Measurements from ENCODE around the gene PPIG. TPM values are rescaled to one million over a fixed set of nuclear protein-coding genes. Genes with fewer than 3 reads are reported as not detected.
"Not testable (repeated sequence)": the region's sequence is repeated elsewhere in the genome, so short reads cannot be mapped to it uniquely, and the experiment has no call there.

The PPIG gene
- total RNA-seq (10 to 100 TPM; 18.8 to 29.7 TPM), polyA plus RNA-seq (10 to 100 TPM; 15.2 to 49.3 TPM)

DNA sequence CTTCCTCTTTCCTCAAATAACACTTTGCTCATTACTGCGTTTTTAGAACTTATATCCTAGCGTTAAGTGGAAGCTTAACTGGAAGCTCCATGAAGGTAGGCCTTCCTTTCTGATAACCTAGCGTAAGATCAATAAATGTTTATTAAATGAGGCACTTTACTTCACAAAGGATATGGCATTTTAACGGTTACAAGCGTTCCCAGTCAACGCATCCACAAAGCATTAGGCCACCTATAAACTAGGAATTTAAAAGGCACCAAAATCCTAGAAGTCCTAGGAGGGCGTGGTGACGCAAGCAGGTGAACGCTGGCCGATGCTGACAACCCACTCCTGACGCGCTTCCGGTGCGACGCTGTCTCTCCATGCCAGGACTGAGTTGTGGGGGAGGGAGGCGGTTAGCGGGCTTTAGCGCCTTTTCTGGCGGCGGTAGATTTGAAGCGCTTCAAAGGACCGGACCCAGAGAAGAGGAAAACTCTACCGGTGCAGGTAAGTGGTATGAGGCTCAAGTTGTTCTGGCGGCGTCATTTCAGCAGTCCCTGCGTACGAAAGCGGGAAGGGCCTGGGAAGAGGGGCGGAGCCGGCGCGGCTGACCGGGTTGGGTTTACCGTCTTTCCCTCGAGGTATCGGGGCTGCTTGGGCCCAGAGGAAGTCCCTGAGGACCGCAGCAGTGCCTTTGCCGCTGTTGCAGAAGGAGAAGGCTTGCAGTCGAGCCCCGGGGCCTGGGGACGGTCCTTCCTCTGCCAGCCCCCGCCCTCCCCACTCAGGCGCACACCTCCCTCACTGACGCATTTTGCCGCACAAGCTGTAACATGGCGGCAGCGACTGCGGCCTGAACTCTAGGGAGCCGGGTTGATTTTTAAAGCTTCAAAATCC, at the start of gene PPIG:
PPIG (plus strand) TSS at position 347 of the 873 bp plus-strand sequence. CDS start 19,691 bp downstream, outside the sequence.
- H3K36me3 ChIP-seq (ENCODE audit: control insufficient read depth in 4 of 4, insufficient read depth in 3 of 4, low read depth in 1 of 4, low read length in 3 of 4): no peaks in the 10 kb centered on the region
- H3K27ac ChIP-seq (ENCODE audit: low read depth in 1 of 2, low read length in 2 of 2): peak within 1 kb of the TSS; percentile 85 to 97
- no peaks in the 10 kb centered on the region for H3K27me3 ChIP-seq (ENCODE audit: control insufficient read depth in 4 of 4, insufficient read depth in 4 of 4, low read length in 3 of 4)
- H3K4me1 ChIP-seq (ENCODE audit: control insufficient read depth in 4 of 4, insufficient read depth in 4 of 4, low read length in 3 of 4): peaks cover 8 to 18% (median 12%) of the 10 kb centered on the region in 4 donors
- peak within 1 kb of the TSS; percentile 94 to 96 for H3K9ac ChIP-seq (ENCODE audit: low read depth in 1 of 2, low read length in 2 of 2)
- DNase-seq (ENCODE audit: low spot score): peak; percentile 88
- 4% methylated on average over 49 of the region's 49 CpGs for WGBS
- H3K9me3 ChIP-seq (ENCODE audit: control insufficient read depth in 4 of 4, low read length in 3 of 4): no peaks in the 10 kb centered on the region
- TF ChIP-seq FOXA1 (IDR thresholded peaks at IDR 0.05): peak; percentile 12
- no peak for TF ChIP-seq RAD21 (IDR thresholded peaks at IDR 0.05)
- no peak for TF ChIP-seq ZBTB33 (IDR thresholded peaks at IDR 0.05)
- TF ChIP-seq CTCF (IDR thresholded peaks at IDR 0.05; ENCODE audit: low read depth, low read length, missing input control): no peak
- no peak for TF ChIP-seq FOXA2 (IDR thresholded peaks at IDR 0.05)
- TF ChIP-seq YY1 (IDR thresholded peaks at IDR 0.05): peak; percentile 97
- peak; percentile 14 to 33 for TF ChIP-seq RXRA (IDR thresholded peaks at IDR 0.05)
- peak in 1 of 2 donors; percentile 32 for TF ChIP-seq EGR1 (IDR thresholded peaks at IDR 0.05; ENCODE audit: low read depth in 2 of 2)
- TF ChIP-seq NR2F2 (IDR thresholded peaks at IDR 0.05): no peak
- TF ChIP-seq REST (IDR thresholded peaks at IDR 0.05): peak; percentile 31
- TF ChIP-seq GABPA (IDR thresholded peaks at IDR 0.05 in 1 of 2, conservative IDR thresholded peaks at IDR 0.05 in 1 of 2): peak; percentile 84 to 95
- TF ChIP-seq HNF4G (IDR thresholded peaks at IDR 0.05): no peak
- TF ChIP-seq SP1 (IDR thresholded peaks at IDR 0.05): peak; percentile 57
- peak; percentile 89 for TF ChIP-seq ATF3 (IDR thresholded peaks at IDR 0.05)
- TF ChIP-seq TAF1 (conservative IDR thresholded peaks at IDR 0.05): peak; percentile 81
- peak; percentile 5 to 31 for TF ChIP-seq HNF4A (conservative IDR thresholded peaks at IDR 0.05)
- peak; percentile 30 for TF ChIP-seq MAX (IDR thresholded peaks at IDR 0.05)
- peak in 1 of 2 donors; percentile 27 for TF ChIP-seq JUND (IDR thresholded peaks at IDR 0.05)
- peak within 1 kb of the TSS; percentile 80 to 94 (median 89) for H3K4me3 ChIP-seq (ENCODE audit: low read depth in 1 of 3, low read length in 3 of 3)

DNA sequence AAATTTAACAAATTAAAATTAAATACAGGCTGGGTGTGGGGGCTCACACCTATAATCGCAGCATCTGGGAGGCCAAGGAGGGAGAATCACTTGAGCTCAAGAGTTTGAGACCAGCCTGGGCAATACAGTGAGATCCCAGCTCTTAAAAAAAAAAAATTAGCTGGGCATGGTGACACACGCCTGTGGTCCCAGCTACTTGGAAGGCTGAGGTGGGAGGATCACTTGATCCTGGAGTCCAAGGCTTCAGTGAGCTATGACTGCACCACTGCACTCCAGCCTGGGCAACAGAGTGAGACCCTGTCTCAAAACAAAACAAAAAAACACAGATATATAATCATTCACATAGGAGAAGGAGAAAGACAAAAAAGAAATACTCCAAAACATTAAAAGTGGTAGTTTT, 44.7 kb upstream of the PPIG start:
- H3K4me1 ChIP-seq (ENCODE audit: control insufficient read depth in 4 of 4, insufficient read depth in 4 of 4, low read length in 3 of 4); H3K36me3 ChIP-seq (ENCODE audit: control insufficient read depth in 4 of 4, insufficient read depth in 3 of 4, low read depth in 1 of 4, low read length in 3 of 4); DNase-seq (ENCODE audit: low spot score); H3K27ac ChIP-seq (ENCODE audit: low read depth in 1 of 2, low read length in 2 of 2); H3K4me3 ChIP-seq (ENCODE audit: low read depth in 1 of 3, low read length in 3 of 3); H3K9ac ChIP-seq (ENCODE audit: low read depth in 1 of 2, low read length in 2 of 2); H3K9me3 ChIP-seq (ENCODE audit: control insufficient read depth in 4 of 4, low read length in 3 of 4); H3K27me3 ChIP-seq (ENCODE audit: control insufficient read depth in 4 of 4, insufficient read depth in 4 of 4, low read length in 3 of 4): not testable (repeated sequence)
- WGBS: 100% methylated on average over 2 of the region's 2 CpGs
